WTC11 (cell line): ENCODE measurements around the gene AMBRA1. TPM values are rescaled to one million over a fixed set of nuclear protein-coding genes. Genes with fewer than 3 reads are reported as not detected.
A peak's percentile ranks its signal among the peaks of the same experiment; 100 is the strongest.

Experiments used
- ATAC-seq: fragments of 200-7000 bp; cut with Tn5 transposase; 2 replicates; pipeline ENCODE4 v1.10.0; 2021; ENCODE audit warnings: mild to moderate bottlenecking, moderate library complexity
- CTCF ChIA-PET: fragments of 300-600 bp; sonication (Branson Sonifier 250); formaldehyde crosslinking; loops from one replicate; lab custom pipeline; 2021; ENCODE audit warnings: antibody characterized with exemption; lab: Charles Lee
- POLR2A ChIA-PET: fragments of 350-600 bp; sonication (Branson Sonifier 250); formaldehyde crosslinking; loops from one replicate; lab custom pipeline; 2021; ENCODE audit warnings: antibody characterized with exemption; lab: Charles Lee
- DNase-seq: peaks from one replicate; pipeline ENCODE4 v3.0.0; 2021; ENCODE audit warnings: low spot score
- H3K27ac Mint-ChIP-seq: 2 replicates; pipeline ENCODE4 v1.8.0; 2021; ENCODE audit warnings: mixed read lengths
- H3K27me3 Mint-ChIP-seq: 2 replicates; pipeline ENCODE4 v1.8.0; 2021; ENCODE audit warnings: low read depth, mild to moderate bottlenecking, moderate library complexity, mixed read lengths
- H3K36me3 Mint-ChIP-seq: 2 replicates; pipeline ENCODE4 v1.8.0; 2021; ENCODE audit warnings: mixed read lengths
- H3K4me1 Mint-ChIP-seq: 2 replicates; pipeline ENCODE4 v1.8.0; 2022; ENCODE audit warnings: mixed read lengths
- H3K4me3 Mint-ChIP-seq: 2 replicates; pipeline ENCODE4 v1.8.0; 2021; ENCODE audit warnings: mild to moderate bottlenecking, moderate library complexity, mixed read lengths
- H3K9me3 Mint-ChIP-seq: 2 replicates; pipeline ENCODE4 v1.8.0; 2021; ENCODE audit warnings: mixed read lengths
- CTCF ChIP-seq: fragments of 200-600 bp; IDR thresholded peaks from 2 replicates; pipeline ENCODE4 v1.8.0; 2022; ENCODE audit warnings: antibody characterized with exemption
- E2F5 ChIP-seq: sonication (generic); formaldehyde crosslinking; IDR thresholded peaks from 2 replicates; pipeline ENCODE4 v1.8.1; 2022; ENCODE audit warnings: mild to moderate bottlenecking, moderate library complexity, missing genetic modification reagents
- ELF4 ChIP-seq: sonication (generic); formaldehyde crosslinking; IDR thresholded peaks from 2 replicates; pipeline ENCODE4 v1.8.1; 2022; ENCODE audit warnings: low read depth, mild to moderate bottlenecking, moderate library complexity, missing genetic modification reagents
- ESRRA ChIP-seq: sonication (generic); formaldehyde crosslinking; IDR thresholded peaks from 2 replicates; pipeline ENCODE4 v1.8.1; 2022; ENCODE audit warnings: mild to moderate bottlenecking, missing genetic modification reagents, borderline replicate concordance
- GABPB1 ChIP-seq: sonication (generic); formaldehyde crosslinking; IDR thresholded peaks from 2 replicates; pipeline ENCODE4 v1.8.1; 2023; ENCODE audit warnings: mild to moderate bottlenecking, missing genetic modification reagents
- IRF1 ChIP-seq: sonication (generic); formaldehyde crosslinking; IDR thresholded peaks from 2 replicates; pipeline ENCODE4 v1.8.0; 2023; ENCODE audit warnings: missing genetic modification reagents
- NFE2L1 ChIP-seq: sonication (generic); formaldehyde crosslinking; IDR thresholded peaks from 2 replicates; pipeline ENCODE4 v1.8.1; 2023; ENCODE audit warnings: missing genetic modification reagents
- NR1H2 ChIP-seq: sonication (generic); formaldehyde crosslinking; IDR thresholded peaks from 2 replicates; pipeline ENCODE4 v1.9.0; 2021; ENCODE audit warnings: mild to moderate bottlenecking, moderate library complexity, missing genetic modification reagents
- OVOL2 ChIP-seq: fragments of 250-450 bp; sonication (Bioruptor Pico); IDR thresholded peaks from 2 replicates; pipeline ENCODE4 v1.9.0; 2021; ENCODE audit warnings: mild to moderate bottlenecking, borderline replicate concordance
- ZNF281 ChIP-seq: sonication (generic); formaldehyde crosslinking; IDR thresholded peaks from 2 replicates; pipeline ENCODE4 v1.8.0; 2023; ENCODE audit warnings: mild to moderate bottlenecking, missing genetic modification reagents
- ZNF671 ChIP-seq: fragments of 250-450 bp; sonication (Bioruptor Pico); IDR thresholded peaks from 2 replicates; pipeline ENCODE4 v1.8.0; 2021; ENCODE audit warnings: mild to moderate bottlenecking
- ZSCAN18 ChIP-seq: fragments of 250-450 bp; sonication (Bioruptor Pico); IDR thresholded peaks from 2 replicates; pipeline ENCODE4 v2.1.2; 2022; ENCODE audit warnings: mild to moderate bottlenecking, moderate library complexity
- total RNA-seq: library from RNA; stranded (reverse); gene quantifications from 3 replicates; pipeline ENCODE4 v1.2.3, GENCODE V29; 2021
- TF ChIP-seq, protein P1 (sequence below): sonication (generic); formaldehyde crosslinking; IDR thresholded peaks from 2 replicates; pipeline ENCODE4 v1.8.1; 2022; ENCODE audit warnings: missing genetic modification reagents, borderline replicate concordance
- TF ChIP-seq, protein P2 (sequence below): fragments of 250-450 bp; sonication (Bioruptor Pico); IDR thresholded peaks from 2 replicates; pipeline ENCODE4 v1.9.0; 2021; ENCODE audit warnings: mild to moderate bottlenecking

The AMBRA1 gene
- total RNA-seq, 1 experiment from 2014 or later, result 35.0 TPM

DNA sequence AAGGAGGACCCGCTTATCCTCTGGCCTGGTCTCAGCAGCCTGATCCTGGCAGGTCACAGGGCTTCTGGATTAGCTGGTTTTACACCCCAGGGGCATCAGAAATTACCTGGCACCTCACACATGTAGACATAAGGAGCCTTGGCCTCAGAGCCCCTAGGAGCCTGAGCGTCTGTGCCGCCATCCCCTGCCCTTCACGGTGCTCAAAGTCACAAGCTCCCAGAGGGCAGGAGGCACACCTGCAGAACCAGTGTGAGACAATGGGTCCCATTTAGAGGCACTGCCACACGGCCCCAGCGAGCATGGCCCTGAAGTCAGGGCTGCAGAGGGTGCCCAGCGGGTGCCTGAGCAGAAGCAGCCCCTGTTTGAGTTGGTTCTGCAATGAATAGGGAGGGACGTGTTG lies 242.7 kb downstream of the AMBRA1 start:
- TF ChIP-seq E2F5 (no peak), ELF4 (CRISPR knock-in tag) (no peak), ESRRA (no peak), CTCF (no peak), ZNF671 (CRISPR knock-in tag) (no peak), ZNF281 (CRISPR knock-in tag) (no peak), NFE2L1 (CRISPR knock-in tag) (no peak), NR1H2 (CRISPR knock-in tag) (no peak), GABPB1 (CRISPR knock-in tag) (no peak)
- TF ChIP-seq, protein P1, sequence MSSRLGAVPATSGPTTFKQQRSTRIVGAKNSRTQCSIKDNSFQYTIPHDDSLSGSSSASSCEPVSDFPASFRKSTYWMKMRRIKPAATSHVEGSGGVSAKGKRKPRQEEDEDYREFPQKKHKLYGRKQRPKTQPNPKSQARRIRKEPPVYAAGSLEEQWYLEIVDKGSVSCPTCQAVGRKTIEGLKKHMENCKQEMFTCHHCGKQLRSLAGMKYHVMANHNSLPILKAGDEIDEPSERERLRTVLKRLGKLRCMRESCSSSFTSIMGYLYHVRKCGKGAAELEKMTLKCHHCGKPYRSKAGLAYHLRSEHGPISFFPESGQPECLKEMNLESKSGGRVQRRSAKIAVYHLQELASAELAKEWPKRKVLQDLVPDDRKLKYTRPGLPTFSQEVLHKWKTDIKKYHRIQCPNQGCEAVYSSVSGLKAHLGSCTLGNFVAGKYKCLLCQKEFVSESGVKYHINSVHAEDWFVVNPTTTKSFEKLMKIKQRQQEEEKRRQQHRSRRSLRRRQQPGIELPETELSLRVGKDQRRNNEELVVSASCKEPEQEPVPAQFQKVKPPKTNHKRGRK, result no peak
- TF ChIP-seq, protein P2, sequence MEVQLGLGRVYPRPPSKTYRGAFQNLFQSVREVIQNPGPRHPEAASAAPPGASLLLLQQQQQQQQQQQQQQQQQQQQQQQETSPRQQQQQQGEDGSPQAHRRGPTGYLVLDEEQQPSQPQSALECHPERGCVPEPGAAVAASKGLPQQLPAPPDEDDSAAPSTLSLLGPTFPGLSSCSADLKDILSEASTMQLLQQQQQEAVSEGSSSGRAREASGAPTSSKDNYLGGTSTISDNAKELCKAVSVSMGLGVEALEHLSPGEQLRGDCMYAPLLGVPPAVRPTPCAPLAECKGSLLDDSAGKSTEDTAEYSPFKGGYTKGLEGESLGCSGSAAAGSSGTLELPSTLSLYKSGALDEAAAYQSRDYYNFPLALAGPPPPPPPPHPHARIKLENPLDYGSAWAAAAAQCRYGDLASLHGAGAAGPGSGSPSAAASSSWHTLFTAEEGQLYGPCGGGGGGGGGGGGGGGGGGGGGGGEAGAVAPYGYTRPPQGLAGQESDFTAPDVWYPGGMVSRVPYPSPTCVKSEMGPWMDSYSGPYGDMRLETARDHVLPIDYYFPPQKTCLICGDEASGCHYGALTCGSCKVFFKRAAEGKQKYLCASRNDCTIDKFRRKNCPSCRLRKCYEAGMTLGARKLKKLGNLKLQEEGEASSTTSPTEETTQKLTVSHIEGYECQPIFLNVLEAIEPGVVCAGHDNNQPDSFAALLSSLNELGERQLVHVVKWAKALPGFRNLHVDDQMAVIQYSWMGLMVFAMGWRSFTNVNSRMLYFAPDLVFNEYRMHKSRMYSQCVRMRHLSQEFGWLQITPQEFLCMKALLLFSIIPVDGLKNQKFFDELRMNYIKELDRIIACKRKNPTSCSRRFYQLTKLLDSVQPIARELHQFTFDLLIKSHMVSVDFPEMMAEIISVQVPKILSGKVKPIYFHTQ (CRISPR knock-in tag), result no peak
- Mint-ChIP-seq H3K4me1 (peaks cover 64% of the 10 kb centered on the region), H3K9me3 (no peaks in the 10 kb centered on the region), H3K4me3 (no peak overlapping the region), H3K36me3 (peaks cover 6% of the 10 kb centered on the region; the same call in 1 of the 2 replicates), H3K27me3 (peaks cover 6% of the 10 kb centered on the region), H3K27ac (peak overlapping the region; percentile 41; the same call in 1 of the 2 replicates)
- ChIA-PET POLR2A (interaction anchor here (1.0 kb wide), 1 partner anchor 10 kb away, joined by 3 read pairs; no protein-coding TSS in a partner anchor), CTCF (interaction anchor here (0.6 to 8.8 kb wide), 24 partner anchors 7 to 425 kb away, joined by 3 to 231 read pairs (median 12); partner anchors contain the start of genes CHRM4 and MDK)
- DNase-seq (no peak), ATAC-seq (no peak)

- no peak for ATAC-seq
- H3K27ac Mint-ChIP-seq, result no peak overlapping the region
- H3K4me1 Mint-ChIP-seq, result peaks cover 67% of the 10 kb centered on the region
- DNase-seq, result no peak
- H3K9me3 Mint-ChIP-seq, result no peaks in the 10 kb centered on the region
- H3K27me3 Mint-ChIP-seq, result peaks cover 7% of the 10 kb centered on the region
- H3K4me3 Mint-ChIP-seq, result no peak overlapping the region
- CTCF ChIA-PET, result interaction anchor here (0.6 to 8.8 kb wide), 11 partner anchors 11 to 113 kb away, joined by 3 to 231 read pairs (median 33); partner anchors contain the start of genes CHRM4 and MDK
- POLR2A ChIA-PET, result no interaction called here
- peaks cover 6% of the 10 kb centered on the region; the same call in 1 of the 2 replicates for H3K36me3 Mint-ChIP-seq
- TF ChIP-seq NR1H2 (CRISPR knock-in tag) (no peak), ZSCAN18 (CRISPR knock-in tag) (no peak), IRF1 (CRISPR knock-in tag) (no peak), OVOL2 (no peak)
Measured at GRCh38 chr11:46350695-46351094, 243.1 kb downstream of the AMBRA1 start.
